GM23248 (cell line): Measurements from ENCODE around the gene COL21A1. TPM values are rescaled to one million over a fixed set of nuclear protein-coding genes. Genes with fewer than 3 reads are reported as not detected.

Experiments
- DNase-seq: peaks from one replicate; pipeline ENCODE4 v3.0.0-alpha.2; 2015
- H2AFZ ChIP-seq: fragments of 200-600 bp; sonication (generic); 2 replicates; pipeline ENCODE4 v1.6.1; 2016; ENCODE audit warnings: antibody characterized with exemption
- H3F3A ChIP-seq: fragments of 200-600 bp; sonication (generic); 2 replicates; pipeline ENCODE4 v1.6.1; 2016; ENCODE audit warnings: mild to moderate bottlenecking, antibody characterized with exemption, mixed run types; ENCODE audit not compliant: insufficient read depth
- H3K27ac ChIP-seq: fragments of 200-600 bp; sonication (generic); 2 replicates; pipeline ENCODE4 v1.5.1; 2016; ENCODE audit warnings: mild to moderate bottlenecking
- H3K27me3 ChIP-seq: fragments of 200-600 bp; sonication (generic); replicated peaks from 2 replicates; pipeline ENCODE4 v1.6.1; 2016; ENCODE audit warnings: mild to moderate bottlenecking; ENCODE audit not compliant: insufficient read depth
- H3K36me3 ChIP-seq: fragments of 200-600 bp; sonication (generic); 2 replicates; pipeline ENCODE4 v1.6.1; 2016; ENCODE audit warnings: low read depth, mild to moderate bottlenecking
- H3K4me1 ChIP-seq: fragments of 200-600 bp; sonication (generic); 2 replicates; pipeline ENCODE4 v1.6.1; 2016; ENCODE audit warnings: mild to moderate bottlenecking; ENCODE audit not compliant: insufficient read depth
- H3K4me2 ChIP-seq: fragments of 200-600 bp; sonication (generic); one replicate; pipeline ENCODE4 v1.6.1; 2016; ENCODE audit warnings: mild to moderate bottlenecking; ENCODE audit not compliant: unreplicated experiment
- H3K4me3 ChIP-seq: fragments of 200-600 bp; sonication (generic); 2 replicates; pipeline ENCODE4 v1.5.1; 2016; ENCODE audit warnings: mild to moderate bottlenecking
- H3K79me2 ChIP-seq: fragments of 200-600 bp; sonication (generic); 2 replicates; pipeline ENCODE4 v1.6.1; 2016; ENCODE audit warnings: mild to moderate bottlenecking; ENCODE audit not compliant: insufficient read depth
- H3K9ac ChIP-seq: fragments of 200-600 bp; sonication (generic); 2 replicates; pipeline ENCODE4 v1.6.1; 2016; ENCODE audit warnings: mild to moderate bottlenecking
- H3K9me2 ChIP-seq: fragments of 200-600 bp; sonication (generic); 2 replicates; pipeline ENCODE4 v1.6.1; 2016; ENCODE audit warnings: mixed run types, mild to moderate bottlenecking, moderate library complexity; ENCODE audit not compliant: insufficient read depth
- H3K9me3 ChIP-seq: fragments of 200-600 bp; sonication (generic); one replicate; pipeline ENCODE4 v1.6.1; 2017; ENCODE audit warnings: low read depth
- H4K20me1 ChIP-seq: fragments of 200-600 bp; sonication (generic); 2 replicates; pipeline ENCODE4 v1.6.0; 2016; ENCODE audit not compliant: insufficient read depth
- EZH2 ChIP-seq: fragments of 200-600 bp; sonication (generic); IDR thresholded peaks from 2 replicates; pipeline ENCODE4 v1.6.1; 2018; ENCODE audit warnings: antibody characterized with exemption, mild to moderate bottlenecking; ENCODE audit not compliant: insufficient read depth, poor library complexity, severe bottlenecking
- EZH2phosphoT487 ChIP-seq: fragments of 200-600 bp; sonication (generic); IDR thresholded peaks from 2 replicates; pipeline ENCODE4 v1.6.1; 2018; ENCODE audit warnings: antibody characterized with exemption, moderate library complexity, mild to moderate bottlenecking, low read depth; ENCODE audit not compliant: insufficient read depth
- WGBS, 2 experiments: methylation state at CpG; one replicate each; pipeline ENCODE4 v1.1.6; 2015 to 2017; ENCODE audit warnings: low lambda C conversion rate in 2 of 2, low coverage in 1 of 2; ENCODE audit errors: missing lambda C conversion rate in 2 of 2; 5-methylcytosine and 5-hydroxymethylcytosine counted together
- in situ Hi-C: fragments of 300-500 bp; cut with MboI; formaldehyde crosslinking; loops from 2 replicates; pipeline ENCODE4 v1.15.0; 2020
- polyA plus RNA-seq: library from polyadenylated mRNA; unstranded; fragments of >200 nt; fragmentation: Nextera tagmentation; extraction: Ambion mirVana; gene quantifications from 2 replicates; pipeline ENCODE4 v1.2.1, GENCODE V29; 2016
- total RNA-seq: library from RNA; depleted of rRNA; stranded (reverse); fragments of >200 nt; shearing (Covaris generic); gene quantifications from 2 replicates; pipeline ENCODE4 v1.2.3, GENCODE V29; 2014

COL21A1 gene
- total and polyA plus RNA-seq, 2 experiments from 2014 or later, result 0.11 TPM; not detected in 1

DNA sequence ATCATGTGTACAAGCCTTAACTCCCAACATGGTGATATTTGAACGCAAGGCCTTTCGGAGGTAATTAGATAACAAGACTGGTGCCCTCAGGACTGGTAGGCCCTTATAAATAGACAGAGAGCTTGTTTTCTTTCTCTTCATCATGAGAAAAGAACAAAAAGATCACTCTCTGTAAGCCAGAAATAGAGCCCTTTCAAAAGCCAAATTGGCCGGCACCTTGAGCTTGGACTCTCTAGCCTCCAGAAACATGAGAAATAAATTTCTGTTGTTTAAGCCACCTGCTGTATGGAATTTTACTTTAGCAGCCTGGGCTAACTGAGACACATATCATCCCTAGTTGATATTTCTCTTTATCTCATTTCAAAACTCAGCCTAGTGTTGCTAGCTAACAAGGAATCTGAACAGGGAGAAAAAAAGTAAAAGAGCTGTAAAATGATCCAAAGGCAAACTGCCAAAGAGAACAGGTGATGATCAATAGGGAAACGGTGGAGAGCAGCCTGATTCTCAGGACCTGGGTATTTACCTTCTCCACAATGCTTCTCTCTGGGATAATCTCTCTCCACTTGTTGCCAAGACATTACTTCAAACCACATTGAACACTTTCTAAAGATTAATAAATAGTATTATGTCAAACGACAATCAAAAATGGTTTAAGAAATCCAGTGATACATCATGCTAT lies 6.1 kb downstream of the COL21A1 start:
- H2AFZ ChIP-seq, result no peak overlapping the region
- H3K36me3 ChIP-seq, result no peaks in the 10 kb centered on the region
- H3K4me2 ChIP-seq, result no peak overlapping the region
- no peaks in the 10 kb centered on the region for H3K79me2 ChIP-seq
- no peak overlapping the region for H3K9ac ChIP-seq
- H3K27ac ChIP-seq, result no peak overlapping the region
- no peaks in the 10 kb centered on the region for H3K27me3 ChIP-seq
- no peaks in the 10 kb centered on the region for H3K9me2 ChIP-seq
- 42 to 48% methylated on average over 5 of the region's 5 CpGs for whole genome bisulfite sequencing, 2 experiments
- in situ Hi-C loops, result no loop called here
- DNase-seq, result no peak
- no peak for TF ChIP-seq EZH2phosphoT487
- no peak for TF ChIP-seq EZH2
- no peaks in the 10 kb centered on the region for H3F3A ChIP-seq
- H3K4me3 ChIP-seq, result no peak overlapping the region
- no peaks in the 10 kb centered on the region for H4K20me1 ChIP-seq
- H3K4me1 ChIP-seq, result no peaks in the 10 kb centered on the region
- no peaks in the 10 kb centered on the region for H3K9me3 ChIP-seq

DNA sequence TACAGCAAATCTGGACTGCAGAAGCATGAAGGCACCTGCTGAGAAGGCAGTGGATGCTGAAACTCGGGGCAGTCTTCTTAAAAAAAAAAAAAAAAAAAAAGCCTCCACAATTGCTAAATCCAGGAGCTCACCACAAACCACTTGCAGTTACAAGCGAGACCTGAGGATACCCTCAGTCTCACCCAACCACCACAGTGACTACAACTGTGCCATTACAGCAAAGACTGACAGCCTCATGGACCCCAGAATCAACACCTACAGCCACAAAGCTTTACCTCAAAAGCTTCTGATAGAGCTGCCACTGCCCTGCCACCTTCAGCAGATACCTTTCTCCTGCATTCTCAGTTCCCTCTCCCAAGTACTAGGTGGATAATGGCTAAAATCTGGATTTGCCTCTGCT lies 9.0 kb downstream of the COL21A1 start:
- no peak overlapping the region for H3K4me2 ChIP-seq
- no peak overlapping the region for H3K9ac ChIP-seq
- H3K9me3 ChIP-seq, result no peaks in the 10 kb centered on the region
- H4K20me1 ChIP-seq, result no peaks in the 10 kb centered on the region
- H3K27ac ChIP-seq, result no peak overlapping the region
- H3K79me2 ChIP-seq, result no peaks in the 10 kb centered on the region
- no peaks in the 10 kb centered on the region for H3K4me1 ChIP-seq
- TF ChIP-seq EZH2 (no peak), EZH2phosphoT487 (no peak)
- in situ Hi-C loops, result no loop called here
- no peaks in the 10 kb centered on the region for H3K9me2 ChIP-seq
- H2AFZ ChIP-seq, result no peak overlapping the region
- H3F3A ChIP-seq, result no peaks in the 10 kb centered on the region
- WGBS, 2 experiments, result 81 to 88% methylated on average over 2 of the region's 2 CpGs
- H3K27me3 ChIP-seq, result no peaks in the 10 kb centered on the region
- DNase-seq, result no peak
- H3K36me3 ChIP-seq, result no peaks in the 10 kb centered on the region
- H3K4me3 ChIP-seq, result no peak overlapping the region

DNA sequence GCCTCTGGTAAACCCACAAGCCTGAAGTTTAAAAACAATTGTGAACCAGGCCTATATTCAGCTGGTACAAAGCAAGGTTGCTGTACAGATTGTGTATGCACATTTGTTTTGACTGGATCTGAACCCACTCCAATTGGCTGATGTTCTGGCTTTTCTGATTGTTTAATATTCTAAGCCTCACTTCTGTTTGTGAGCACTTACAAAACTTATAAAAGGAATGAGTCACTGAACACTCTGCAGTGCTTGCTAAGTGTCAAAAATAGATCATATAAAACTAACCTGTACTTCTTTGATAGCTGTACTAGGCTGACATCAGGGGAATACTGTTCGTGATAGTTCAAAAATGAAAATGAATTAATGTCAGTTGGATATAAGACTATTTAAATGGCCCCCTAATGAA lies 12.1 kb downstream of the COL21A1 start:
- in situ Hi-C loops, result no loop called here
- H3K4me3 ChIP-seq, result no peak overlapping the region
- no peaks in the 10 kb centered on the region for H3K36me3 ChIP-seq
- no peaks in the 10 kb centered on the region for H3K9me2 ChIP-seq
- H3F3A ChIP-seq, result no peaks in the 10 kb centered on the region
- no peak for TF ChIP-seq EZH2
- no peak for TF ChIP-seq EZH2phosphoT487
- no peaks in the 10 kb centered on the region for H3K79me2 ChIP-seq
- no peak overlapping the region for H3K9ac ChIP-seq
- H4K20me1 ChIP-seq, result no peaks in the 10 kb centered on the region
- no peaks in the 10 kb centered on the region for H3K27me3 ChIP-seq
- no peak overlapping the region for H3K4me2 ChIP-seq
- 94 to 96% methylated on average over 1 of the region's 1 CpG for WGBS, 2 experiments
- H3K27ac ChIP-seq, result no peak overlapping the region
- H3K9me3 ChIP-seq, result no peaks in the 10 kb centered on the region
- H2AFZ ChIP-seq, result no peak overlapping the region
- H3K4me1 ChIP-seq, result no peaks in the 10 kb centered on the region
- DNase-seq, result no peak

DNA sequence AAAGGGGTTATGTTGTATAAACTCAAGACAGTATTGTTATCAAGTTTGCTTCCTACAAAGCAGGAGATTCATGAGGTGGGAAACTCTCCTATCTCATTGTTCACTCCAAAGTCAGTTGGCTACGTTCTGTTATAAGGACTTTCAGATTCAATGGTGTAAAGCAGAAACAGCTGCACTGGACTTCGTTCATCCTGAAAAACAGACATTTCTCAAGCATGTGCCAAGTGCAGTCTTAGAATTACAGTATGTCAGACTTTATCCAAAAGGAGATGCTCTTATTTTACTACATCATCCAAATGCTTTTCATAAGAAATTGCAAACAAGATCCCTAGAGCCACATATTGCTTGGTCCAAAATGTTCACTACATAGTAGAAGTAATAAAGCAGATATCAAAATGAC lies 14.9 kb downstream of the COL21A1 start:
- no peaks in the 10 kb centered on the region for H3K36me3 ChIP-seq
- no peak overlapping the region for H3K9ac ChIP-seq
- H2AFZ ChIP-seq, result no peak overlapping the region
- in situ Hi-C loops, result no loop called here
- no peaks in the 10 kb centered on the region for H4K20me1 ChIP-seq
- peaks cover 3% of the 10 kb centered on the region for H3K4me1 ChIP-seq
- H3K4me2 ChIP-seq, result no peak overlapping the region
- H3K27me3 ChIP-seq, result no peaks in the 10 kb centered on the region
- H3K27ac ChIP-seq, result no peak overlapping the region
- H3K9me2 ChIP-seq, result no peaks in the 10 kb centered on the region
- H3F3A ChIP-seq, result peaks cover 2% of the 10 kb centered on the region; the same call in 1 of the 2 replicates
- H3K79me2 ChIP-seq, result no peaks in the 10 kb centered on the region
- H3K9me3 ChIP-seq, result no peaks in the 10 kb centered on the region
- no peak overlapping the region for H3K4me3 ChIP-seq
- no peak for DNase-seq
- 28 to 35% methylated on average over 2 of the region's 2 CpGs for WGBS, 2 experiments
- TF ChIP-seq EZH2 (no peak), EZH2phosphoT487 (no peak)

DNA sequence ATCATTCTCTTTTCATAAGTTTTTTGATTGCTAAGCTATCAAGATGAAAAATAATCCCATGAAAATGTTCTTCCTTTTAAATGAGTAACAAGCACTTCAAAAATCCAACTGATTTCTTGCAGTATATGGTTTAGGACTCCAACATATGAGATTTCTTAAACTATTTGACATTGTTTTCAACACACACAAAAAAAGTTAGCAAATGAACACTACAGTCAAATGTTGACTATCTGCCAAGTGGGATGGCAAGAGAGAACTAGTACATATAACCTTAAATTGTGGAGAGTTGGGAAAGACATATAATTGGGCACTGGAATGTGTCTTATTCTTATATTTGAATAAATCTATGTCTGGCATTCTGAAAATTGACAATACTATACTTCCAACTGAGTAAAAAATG lies 15.6 kb downstream of the COL21A1 start:
- no peaks in the 10 kb centered on the region for H3K79me2 ChIP-seq
- no peaks in the 10 kb centered on the region for H3K36me3 ChIP-seq
- peaks cover 7% of the 10 kb centered on the region; the same call in 1 of the 2 replicates for H3F3A ChIP-seq
- in situ Hi-C loops, result no loop called here
- TF ChIP-seq EZH2 (no peak), EZH2phosphoT487 (no peak)
- no peak overlapping the region for H3K27ac ChIP-seq
- no peak overlapping the region for H3K4me3 ChIP-seq
- H3K9ac ChIP-seq, result no peak overlapping the region
- peaks cover 9% of the 10 kb centered on the region for H3K4me1 ChIP-seq
- no peaks in the 10 kb centered on the region for H3K27me3 ChIP-seq
- no peaks in the 10 kb centered on the region for H4K20me1 ChIP-seq
- no peaks in the 10 kb centered on the region for H3K9me3 ChIP-seq
- no peaks in the 10 kb centered on the region for H3K9me2 ChIP-seq
- DNase-seq, result no peak
- H3K4me2 ChIP-seq, result no peak overlapping the region
- no peak overlapping the region for H2AFZ ChIP-seq
